Mesendoderm (in vitro differentiated cells): ENCODE data around the gene PRKCSH.

Source experiments
- DNase-seq: peaks from one replicate; pipeline ENCODE4 v3.0.0; 2013
- H2AK5ac ChIP-seq: 2 replicates; pipeline ENCODE4 v1.6.1; 2013; ENCODE audit warnings: low read length, inconsistent platforms
- H2BK120ac ChIP-seq: 2 replicates; pipeline ENCODE4 v1.6.1; 2013; ENCODE audit warnings: low read depth, mild to moderate bottlenecking, low read length, moderate library complexity, mixed read lengths
- H2BK15ac ChIP-seq: replicated peaks from 2 replicates; pipeline ENCODE4 v1.6.1; 2013; ENCODE audit warnings: low read depth, mild to moderate bottlenecking, moderate library complexity
- H2BK5ac ChIP-seq: 2 replicates; pipeline ENCODE4 v1.6.1; 2013; ENCODE audit warnings: low read length, inconsistent platforms
- H3K18ac ChIP-seq: 2 replicates; pipeline ENCODE4 v1.6.1; 2013; ENCODE audit warnings: mild to moderate bottlenecking, low read length, mixed read lengths
- H3K23ac ChIP-seq: one replicate; pipeline ENCODE4 v1.6.1; 2013; ENCODE audit warnings: low read length
- H3K27ac ChIP-seq: 2 replicates; pipeline ENCODE4 v1.5.1; 2013; ENCODE audit warnings: low read depth, mild to moderate bottlenecking, inconsistent platforms, low read length, moderate library complexity
- H3K27me3 ChIP-seq: 2 replicates; pipeline ENCODE4 v1.6.1; 2013; ENCODE audit warnings: low read length, control low read depth, mild to moderate bottlenecking, inconsistent platforms; ENCODE audit not compliant: insufficient read depth, poor library complexity
- H3K36me3 ChIP-seq: 2 replicates; pipeline ENCODE4 v1.6.1; 2013; ENCODE audit warnings: low read length, inconsistent platforms; ENCODE audit not compliant: control insufficient read depth, insufficient read depth
- H3K4ac ChIP-seq: one replicate; pipeline ENCODE4 v1.6.1; 2013; ENCODE audit warnings: low read depth, mild to moderate bottlenecking, low read length, moderate library complexity
- H3K4me1 ChIP-seq: 2 replicates; pipeline ENCODE4 v1.6.1; 2013; ENCODE audit warnings: low read depth, low read length, inconsistent platforms; ENCODE audit not compliant: control insufficient read depth
- H3K4me2 ChIP-seq: 2 replicates; pipeline ENCODE4 v1.6.1; 2013; ENCODE audit warnings: low read length
- H3K4me3 ChIP-seq: 2 replicates; pipeline ENCODE4 v1.5.1; 2013; ENCODE audit warnings: mild to moderate bottlenecking, low read length
- H3K56ac ChIP-seq: one replicate; pipeline ENCODE4 v1.6.1; 2013; ENCODE audit warnings: low read length
- H3K79me1 ChIP-seq: 2 replicates; pipeline ENCODE4 v1.6.1; 2013; ENCODE audit warnings: low read length, inconsistent platforms
- H3K79me2 ChIP-seq: 2 replicates; pipeline ENCODE4 v1.6.1; 2013; ENCODE audit warnings: mild to moderate bottlenecking, low read length; ENCODE audit not compliant: control insufficient read depth, insufficient read depth
- H3K9ac ChIP-seq: 2 replicates; pipeline ENCODE4 v1.6.1; 2013; ENCODE audit warnings: low read length, inconsistent platforms
- H4K5ac ChIP-seq: one replicate; pipeline ENCODE4 v1.6.1; 2013; ENCODE audit warnings: low read length
- H4K8ac ChIP-seq: one replicate; pipeline ENCODE4 v1.6.1; 2013; ENCODE audit warnings: low read depth, mild to moderate bottlenecking, control low read depth, low read length, moderate library complexity
- WGBS: extraction: QIAGEN DNeasy Blood & Tissue Kit; methylation state at CpG from one replicate; pipeline ENCODE4 v1.1.7; 2013; ENCODE audit warnings: low lambda C conversion rate, missing lambda C conversion rate; ENCODE audit not compliant: insufficient coverage; ENCODE audit errors: extremely low coverage; 5-methylcytosine and 5-hydroxymethylcytosine counted together

Gene PRKCSH

DNA sequence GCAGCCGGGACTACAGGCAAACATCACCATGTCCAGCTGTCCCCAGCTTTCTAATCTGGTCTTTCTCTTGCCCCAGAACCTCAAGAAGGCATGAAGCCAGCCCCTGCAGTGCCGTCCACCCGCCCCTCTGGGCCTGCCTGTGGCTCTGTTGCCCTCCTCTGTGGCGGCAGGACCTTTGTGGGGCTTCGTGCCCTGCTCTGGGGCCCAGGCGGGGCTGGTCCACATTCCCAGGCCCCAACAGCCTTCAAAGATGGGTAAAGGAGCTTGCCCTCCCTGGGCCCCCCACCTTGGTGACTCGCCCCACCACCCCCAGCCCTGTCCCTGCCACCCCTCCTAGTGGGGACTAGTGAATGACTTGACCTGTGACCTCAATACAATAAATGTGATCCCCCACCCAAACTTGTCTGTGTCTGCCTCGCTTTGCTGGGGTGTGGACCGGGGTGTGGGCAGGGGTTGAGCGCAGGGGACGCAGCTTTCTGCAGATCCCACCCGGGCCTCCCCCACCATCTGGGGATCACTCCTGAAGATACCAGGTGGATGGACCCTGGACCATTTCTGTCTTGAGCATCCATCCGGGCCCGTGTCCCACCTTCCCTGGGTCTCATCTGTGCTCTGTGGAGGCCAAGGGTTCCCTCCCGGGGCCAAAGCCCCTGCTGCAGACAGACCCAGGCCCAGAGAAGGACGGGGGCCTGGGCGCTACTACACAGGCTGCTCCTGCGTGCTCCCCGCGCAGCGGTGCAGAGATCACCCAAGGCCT lies 15.3 kb downstream of the PRKCSH start:
- Histone ChIP-seq H3K79me1 (no peaks in the 10 kb centered on the region), H4K8ac (no peak overlapping the region), H3K27me3 (no peaks in the 10 kb centered on the region), H2AK5ac (no peak overlapping the region), H4K5ac (no peak overlapping the region), H3K27ac (no peak overlapping the region), H3K4me1 (no peaks in the 10 kb centered on the region), H2BK120ac (no peak overlapping the region), H3K4ac (no peak overlapping the region), H3K4me2 (no peak overlapping the region), H3K9ac (no peak overlapping the region), H3K56ac (no peak overlapping the region), H2BK5ac (no peak overlapping the region), H3K79me2 (no peaks in the 10 kb centered on the region), H3K36me3 (peaks cover 1% of the 10 kb centered on the region), H3K18ac (no peak overlapping the region), H3K4me3 (no peak overlapping the region), H3K23ac (no peak overlapping the region), H2BK15ac (no peak overlapping the region)
- no peak for DNase-seq
- WGBS, result no CpG with 5 or more reads among the region's 21 CpGs

DNA sequence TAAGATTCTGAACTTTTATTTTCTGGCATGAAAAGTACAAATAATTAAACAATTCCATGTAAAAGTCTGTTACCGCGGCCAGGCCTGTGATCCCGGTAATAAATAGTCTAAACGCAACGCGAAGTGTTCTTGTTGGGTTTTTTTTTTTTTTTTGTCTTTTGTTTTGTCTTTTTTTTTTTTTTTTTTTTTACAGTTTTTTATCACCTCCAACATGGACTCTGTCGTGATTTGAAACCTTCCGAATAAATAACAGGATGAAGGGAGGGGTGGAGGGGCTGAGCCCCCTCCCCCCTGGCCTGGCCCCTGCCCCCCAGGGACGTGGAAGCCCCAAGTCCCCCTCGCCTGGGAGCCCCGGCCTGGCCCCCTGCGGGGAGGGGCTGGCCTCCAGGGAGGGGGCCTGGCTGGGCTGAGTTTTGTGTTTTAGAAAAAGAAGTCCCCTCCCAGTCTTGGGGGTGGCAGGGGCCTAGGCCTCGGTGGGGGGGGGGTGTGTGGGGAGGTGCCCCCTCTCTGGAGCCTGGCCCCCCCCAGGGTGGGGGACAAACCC lies 16.0 kb downstream of the PRKCSH start:
- H3K18ac ChIP-seq, result peak overlapping the region; percentile 70
- no peaks in the 10 kb centered on the region for H3K79me2 ChIP-seq
- H2BK120ac ChIP-seq, result no peak overlapping the region
- H4K5ac ChIP-seq, result no peak overlapping the region
- no peak overlapping the region for H3K27ac ChIP-seq
- no CpG with 5 or more reads among the region's 13 CpGs for WGBS
- no peak overlapping the region for H2BK5ac ChIP-seq
- no peak overlapping the region for H3K4me2 ChIP-seq
- DNase-seq, result no peak
- H3K36me3 ChIP-seq, result peaks cover 1% of the 10 kb centered on the region
- no peak overlapping the region for H3K4ac ChIP-seq
- no peak overlapping the region for H3K4me3 ChIP-seq
- H3K4me1 ChIP-seq, result no peaks in the 10 kb centered on the region
- H3K79me1 ChIP-seq, result no peaks in the 10 kb centered on the region
- H2BK15ac ChIP-seq, result no peak overlapping the region
- H3K9ac ChIP-seq, result no peak overlapping the region
- no peak overlapping the region for H4K8ac ChIP-seq
- H3K23ac ChIP-seq, result no peak overlapping the region
- H3K27me3 ChIP-seq, result no peaks in the 10 kb centered on the region
- no peak overlapping the region for H2AK5ac ChIP-seq
- peak overlapping the region; percentile 12 for H3K56ac ChIP-seq

DNA sequence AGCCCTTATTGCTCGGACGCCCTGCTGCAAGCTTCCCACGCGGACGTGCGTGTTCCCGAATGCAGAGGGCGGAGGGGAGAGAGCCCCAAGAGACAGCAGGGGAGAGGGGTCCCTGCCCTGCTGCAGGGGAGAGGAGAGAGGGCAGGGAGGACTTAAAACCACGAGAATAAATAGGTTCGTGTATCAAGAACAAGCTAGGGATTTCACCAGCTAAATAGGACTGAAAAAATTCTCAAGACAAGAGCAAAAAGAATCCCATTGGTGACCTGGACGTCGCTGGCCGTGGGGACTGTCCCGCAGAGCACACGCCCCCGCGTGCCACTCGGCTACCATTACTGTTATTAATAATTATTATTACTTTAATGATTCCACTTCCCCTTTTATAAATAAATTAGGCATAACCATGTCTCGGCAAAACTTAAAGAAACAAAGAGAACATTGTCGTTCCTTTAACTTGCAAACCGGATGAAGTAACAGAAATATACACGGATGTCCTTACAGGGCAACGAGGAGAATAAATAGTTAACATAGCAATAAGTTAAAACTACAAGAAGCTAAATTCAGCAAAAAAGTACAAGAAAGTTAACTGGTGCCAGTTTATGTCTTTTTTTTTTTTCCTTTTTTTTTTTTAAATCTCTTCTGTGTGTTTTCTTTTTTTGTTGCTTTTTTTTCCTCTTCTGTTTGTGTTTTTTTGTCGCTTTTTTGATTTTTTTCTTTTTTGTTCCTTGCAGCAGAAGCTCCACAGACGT lies 16.6 kb downstream of the PRKCSH start:
- H3K56ac ChIP-seq, result peak overlapping the region; percentile 12
- no peaks in the 10 kb centered on the region for H3K79me1 ChIP-seq
- H2BK120ac ChIP-seq, result no peak overlapping the region
- H3K18ac ChIP-seq, result peak overlapping the region; percentile 70
- no peak overlapping the region for H3K4me3 ChIP-seq
- no peak overlapping the region for H3K9ac ChIP-seq
- H3K79me2 ChIP-seq, result no peaks in the 10 kb centered on the region
- no peak overlapping the region for H2BK5ac ChIP-seq
- no peak overlapping the region for H3K4ac ChIP-seq
- H4K8ac ChIP-seq, result no peak overlapping the region
- H3K23ac ChIP-seq, result no peak overlapping the region
- no peaks in the 10 kb centered on the region for H3K27me3 ChIP-seq
- H4K5ac ChIP-seq, result no peak overlapping the region
- no peak overlapping the region for H2BK15ac ChIP-seq
- no peak overlapping the region for H3K27ac ChIP-seq
- no peaks in the 10 kb centered on the region for H3K4me1 ChIP-seq
- H3K36me3 ChIP-seq, result no peaks in the 10 kb centered on the region
- no peak overlapping the region for H2AK5ac ChIP-seq
- H3K4me2 ChIP-seq, result no peak overlapping the region
- no peak for DNase-seq
- WGBS, result no CpG with 5 or more reads among the region's 25 CpGs

DNA sequence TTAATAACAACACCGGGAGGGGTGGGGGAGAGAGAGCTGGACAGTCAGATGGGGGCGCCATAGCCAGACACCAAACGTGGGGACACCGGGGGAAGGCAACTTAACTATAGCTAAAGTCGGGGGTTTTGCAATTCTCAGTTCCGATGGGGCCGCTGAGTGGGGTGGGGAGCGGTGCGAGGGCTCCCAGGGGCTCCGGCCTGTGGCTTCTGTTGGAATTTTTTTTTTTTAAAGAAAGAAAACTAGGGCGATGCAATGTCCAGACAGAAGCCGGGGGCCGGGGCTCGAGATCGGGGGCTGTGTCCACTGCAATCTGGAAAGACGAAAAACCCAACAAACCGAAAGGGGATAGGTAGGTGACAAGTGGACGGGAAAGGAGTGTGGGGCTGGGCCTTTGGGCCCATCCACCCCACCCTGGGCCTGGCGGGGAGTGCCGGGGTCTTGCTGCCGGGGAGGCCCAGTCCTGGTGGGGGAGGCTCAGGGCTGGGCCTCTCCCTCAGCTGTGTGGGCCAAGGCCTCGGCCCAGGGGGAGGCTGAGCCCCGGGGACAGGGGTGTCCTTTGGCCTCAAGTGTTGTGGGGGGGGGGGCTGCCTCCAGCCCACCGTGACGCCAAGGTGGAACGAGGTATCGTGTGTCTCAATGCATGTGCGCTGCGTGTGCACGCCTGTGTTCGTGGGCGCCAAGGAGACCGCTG lies 17.3 kb downstream of the PRKCSH start:
- Histone ChIP-seq H2AK5ac (no peak overlapping the region), H2BK120ac (no peak overlapping the region), H3K4ac (no peak overlapping the region), H3K36me3 (no peaks in the 10 kb centered on the region), H3K27me3 (no peaks in the 10 kb centered on the region), H4K5ac (no peak overlapping the region), H3K27ac (no peak overlapping the region), H2BK5ac (no peak overlapping the region), H3K9ac (no peak overlapping the region), H4K8ac (no peak overlapping the region), H3K18ac (no peak overlapping the region), H3K4me2 (no peak overlapping the region), H3K4me1 (no peaks in the 10 kb centered on the region), H2BK15ac (no peak overlapping the region), H3K79me1 (no peaks in the 10 kb centered on the region), H3K23ac (no peak overlapping the region), H3K4me3 (no peak overlapping the region), H3K79me2 (no peaks in the 10 kb centered on the region), H3K56ac (no peak overlapping the region)
- DNase-seq, result no peak
- WGBS, result no CpG with 5 or more reads among the region's 33 CpGs

DNA sequence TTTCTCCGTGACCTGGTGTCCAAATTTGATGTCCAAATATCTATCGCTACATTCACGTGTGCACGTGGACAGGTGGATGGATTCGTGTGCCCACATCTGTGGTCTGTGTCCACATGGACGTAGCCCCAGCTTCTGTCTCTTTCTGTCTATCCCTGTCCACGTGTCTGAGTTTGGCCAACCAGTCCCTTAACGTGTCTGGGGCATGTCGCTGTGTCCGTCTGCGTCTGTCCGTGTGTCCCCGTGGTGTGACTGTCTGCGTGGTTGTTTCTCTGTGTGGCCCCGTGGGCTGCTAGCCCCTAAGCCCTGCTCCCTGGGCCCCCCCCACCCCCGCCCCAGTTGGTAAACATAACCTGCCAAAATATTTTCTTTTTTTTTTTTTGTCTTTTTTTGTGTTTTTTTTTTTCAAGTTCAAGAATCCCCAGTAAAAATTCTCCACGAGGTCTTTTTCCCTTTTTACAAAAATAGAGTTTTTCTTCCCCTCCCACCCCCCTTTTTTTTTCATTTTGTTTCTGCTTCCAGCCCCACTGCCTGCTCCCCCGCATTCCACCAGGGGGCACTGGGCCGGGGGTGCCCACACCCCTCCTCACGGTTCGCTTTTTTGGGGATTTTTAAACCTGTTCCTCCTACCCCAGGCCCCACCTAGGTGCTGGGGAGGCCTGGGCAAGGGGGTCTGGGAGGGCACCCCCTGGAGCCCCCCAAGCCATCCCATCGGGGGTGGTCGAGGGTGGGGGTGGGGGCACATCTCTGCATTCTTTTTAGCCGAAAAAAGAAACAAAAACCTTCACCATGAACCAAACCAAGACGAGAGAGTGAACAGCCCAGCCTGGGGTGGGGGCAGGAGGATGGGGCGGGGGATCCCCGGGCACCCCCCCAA lies 18.3 kb downstream of the PRKCSH start:
- H3K9ac ChIP-seq, result no peak overlapping the region
- H2BK120ac ChIP-seq, result no peak overlapping the region
- H3K4me1 ChIP-seq, result no peaks in the 10 kb centered on the region
- no peak overlapping the region for H3K4me3 ChIP-seq
- no peak overlapping the region for H3K18ac ChIP-seq
- H2BK5ac ChIP-seq, result no peak overlapping the region
- no peaks in the 10 kb centered on the region for H3K79me2 ChIP-seq
- H2BK15ac ChIP-seq, result no peak overlapping the region
- no peak overlapping the region for H2AK5ac ChIP-seq
- no peak overlapping the region for H3K4ac ChIP-seq
- no peaks in the 10 kb centered on the region for H3K36me3 ChIP-seq
- H3K79me1 ChIP-seq, result no peaks in the 10 kb centered on the region
- H3K23ac ChIP-seq, result no peak overlapping the region
- H3K27ac ChIP-seq, result no peak overlapping the region
- H4K8ac ChIP-seq, result no peak overlapping the region
- H3K27me3 ChIP-seq, result no peaks in the 10 kb centered on the region
- DNase-seq, result no peak
- H4K5ac ChIP-seq, result no peak overlapping the region
- peak overlapping the region; percentile 58 for H3K56ac ChIP-seq
- no CpG with 5 or more reads among the region's 27 CpGs for WGBS
- H3K4me2 ChIP-seq, result no peak overlapping the region
